HG03103 (cell line): ENCODE data around the gene RMDN2.
A peak's percentile ranks its signal among the peaks of the same experiment; 100 is the strongest.
"Not testable (repeated sequence)": the region's sequence is repeated elsewhere in the genome, so short reads cannot be mapped to it uniquely, and the experiment has no call there.

Experiments used
- ATAC-seq: cut with Tn5 transposase; IDR thresholded peaks from one replicate; pipeline ENCODE4 v1.9.1; 2021; ENCODE audit warnings: low read depth; ENCODE audit not compliant: unreplicated experiment

RMDN2 gene

GRCh38 chr2:37928377-37928776, 3.3 kb downstream of the RMDN2 start:
- no peak for ATAC-seq

GRCh38 chr2:37930392-37930791, 5.3 kb downstream of the RMDN2 start:
- not testable (repeated sequence) for ATAC-seq

- ATAC-seq, result not testable (repeated sequence)
Measured at GRCh38 chr2:37932873-37933272, 7.8 kb downstream of the RMDN2 start.

- ATAC-seq, result peak; percentile 80
Measured at GRCh38 chr2:37934591-37935513, 9.8 kb downstream of the RMDN2 start.

GRCh38 chr2:37937568-37937967, 12.5 kb downstream of the RMDN2 start:
- not testable (repeated sequence) for ATAC-seq

- not testable (repeated sequence) for ATAC-seq
Measured at GRCh38 chr2:37941267-37941666, 16.2 kb downstream of the RMDN2 start.

GRCh38 chr2:37944268-37944667, 19.2 kb downstream of the RMDN2 start:
- no peak for ATAC-seq

GRCh38 chr2:37947306-37947705, 22.2 kb downstream of the RMDN2 start:
- no peak for ATAC-seq

GRCh38 chr2:37962018-37962739, 37.1 kb downstream of the RMDN2 start:
- ATAC-seq, result not testable (repeated sequence)

GRCh38 chr2:37962740-37963121, 37.6 kb downstream of the RMDN2 start:
- not testable (repeated sequence) for ATAC-seq

- ATAC-seq, result not testable (repeated sequence)
Measured at GRCh38 chr2:37963901-37964300, 38.8 kb downstream of the RMDN2 start.

GRCh38 chr2:37966326-37966725, 41.2 kb downstream of the RMDN2 start:
- ATAC-seq, result no peak

GRCh38 chr2:37969731-37970130, 44.6 kb downstream of the RMDN2 start:
- no peak for ATAC-seq

- ATAC-seq, result no peak
Measured at GRCh38 chr2:37971971-37972370, 46.9 kb downstream of the RMDN2 start.

GRCh38 chr2:37973615-37974353, 48.7 kb downstream of the RMDN2 start:
- no peak for ATAC-seq

- no peak for ATAC-seq
Measured at GRCh38 chr2:37975808-37976207, 50.7 kb downstream of the RMDN2 start.

- no peak for ATAC-seq
Measured at GRCh38 chr2:37976411-37976810, 51.3 kb downstream of the RMDN2 start.

GRCh38 chr2:37982147-37982582, 57.1 kb downstream of the RMDN2 start:
- no peak for ATAC-seq

- ATAC-seq, result no peak
Measured at GRCh38 chr2:37982847-37983246, 57.8 kb downstream of the RMDN2 start.

- no peak for ATAC-seq
Measured at GRCh38 chr2:37983719-37984118, 58.6 kb downstream of the RMDN2 start.

- ATAC-seq, result no peak
Measured at GRCh38 chr2:37984176-37984575, 59.1 kb downstream of the RMDN2 start.
